ENCODE data around the gene SPNS3.

Gene SPNS3

DNA sequence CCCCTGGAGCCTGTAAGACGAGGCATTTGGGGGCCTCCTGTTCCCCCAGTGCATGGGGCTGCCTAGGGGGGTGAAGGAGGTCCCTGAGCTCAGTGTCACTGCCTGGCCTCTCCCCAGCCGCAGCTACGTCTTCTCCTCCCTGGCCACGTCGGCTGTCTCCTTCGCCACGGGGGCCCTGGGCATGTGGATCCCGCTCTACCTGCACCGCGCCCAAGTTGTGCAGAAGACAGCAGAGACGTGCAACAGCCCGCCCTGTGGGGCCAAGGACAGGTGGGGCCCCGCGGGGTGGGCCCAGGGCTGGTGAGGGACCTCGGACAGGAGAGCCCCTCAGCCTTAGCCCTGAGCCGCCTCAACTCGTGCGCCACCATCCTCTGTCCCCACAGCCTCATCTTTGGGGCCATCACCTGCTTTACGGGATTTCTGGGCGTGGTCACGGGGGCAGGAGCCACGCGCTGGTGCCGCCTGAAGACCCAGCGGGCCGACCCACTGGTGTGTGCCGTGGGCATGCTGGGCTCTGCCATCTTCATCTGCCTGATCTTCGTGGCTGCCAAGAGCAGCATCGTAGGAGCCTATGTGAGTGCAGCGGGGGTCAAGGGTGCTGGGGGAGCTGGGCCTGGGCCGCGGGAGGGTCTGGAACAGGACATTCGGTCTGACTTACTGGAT lies 99.3 kb downstream of the SPNS3 start:
- no peak for DNase-seq

DNA sequence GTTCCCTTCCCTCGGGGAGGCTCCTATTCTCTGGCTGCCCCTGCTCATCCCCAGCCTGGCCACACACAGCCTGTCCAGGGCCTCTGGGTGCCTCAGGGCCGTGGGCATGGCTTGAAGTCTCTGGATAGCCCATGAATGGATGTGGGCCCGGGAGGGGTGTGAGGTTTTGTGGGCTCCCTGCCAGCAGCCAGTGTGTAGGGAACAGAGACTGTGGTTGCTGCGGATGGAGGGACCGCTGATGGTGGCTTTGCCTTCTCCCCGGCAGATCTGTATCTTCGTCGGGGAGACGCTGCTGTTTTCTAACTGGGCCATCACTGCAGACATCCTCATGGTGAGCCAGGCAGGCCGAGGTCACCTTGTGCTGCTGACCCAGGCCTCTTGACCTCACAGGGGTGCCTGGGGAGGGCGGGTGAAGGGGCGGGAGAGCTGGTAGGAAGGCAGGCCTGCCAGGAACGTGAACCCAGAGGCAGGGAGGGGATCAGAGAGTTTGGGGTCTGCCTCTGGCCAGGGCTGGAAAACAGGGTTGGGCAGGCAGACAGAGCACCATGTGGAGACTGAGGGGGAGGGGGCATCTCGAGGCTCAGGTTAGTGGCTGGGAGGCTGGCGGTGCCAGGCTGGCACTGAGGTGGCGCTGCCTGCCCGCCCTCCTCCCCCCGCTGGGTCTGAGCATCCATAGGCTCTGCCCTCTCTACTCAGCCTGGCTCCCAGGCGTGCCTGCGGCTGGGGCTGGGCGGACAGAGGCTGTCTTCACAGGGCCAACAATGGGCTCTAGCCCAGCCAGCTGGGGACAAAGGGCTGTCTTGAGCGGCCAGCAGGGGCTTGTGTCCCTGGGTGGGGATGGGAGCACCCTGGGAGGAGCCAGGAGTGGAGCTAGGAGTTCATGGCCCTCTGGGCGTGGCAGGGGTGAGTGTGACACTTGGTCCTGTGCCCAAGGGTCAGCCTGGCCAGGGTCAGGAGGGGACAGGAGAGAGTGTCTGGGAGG lies 100.1 kb downstream of the SPNS3 start:
- DNase-seq = peak in 1 of 2 donors; percentile 26

DNA sequence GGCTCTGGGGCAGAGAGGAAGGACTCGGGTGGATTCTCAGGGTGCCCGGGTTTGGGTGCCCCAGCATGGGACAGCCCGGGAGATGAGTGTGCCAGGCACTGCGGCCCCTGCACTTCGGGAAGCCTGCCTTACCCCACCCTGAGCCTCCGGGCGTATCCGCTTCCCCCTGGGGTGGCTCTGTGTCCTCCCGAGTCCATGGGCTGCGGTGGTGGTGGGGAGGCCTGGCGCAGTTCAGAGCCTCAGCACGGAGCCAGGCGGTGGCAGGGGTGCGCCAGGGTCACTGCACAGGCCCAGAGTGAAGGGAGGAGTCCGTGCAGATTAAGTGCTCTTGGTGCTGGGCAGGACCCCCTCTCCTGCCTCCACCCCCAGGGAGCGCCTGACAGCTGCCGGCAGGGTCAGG lies 100.8 kb downstream of the SPNS3 start:
- no peak for DNase-seq

DNA sequence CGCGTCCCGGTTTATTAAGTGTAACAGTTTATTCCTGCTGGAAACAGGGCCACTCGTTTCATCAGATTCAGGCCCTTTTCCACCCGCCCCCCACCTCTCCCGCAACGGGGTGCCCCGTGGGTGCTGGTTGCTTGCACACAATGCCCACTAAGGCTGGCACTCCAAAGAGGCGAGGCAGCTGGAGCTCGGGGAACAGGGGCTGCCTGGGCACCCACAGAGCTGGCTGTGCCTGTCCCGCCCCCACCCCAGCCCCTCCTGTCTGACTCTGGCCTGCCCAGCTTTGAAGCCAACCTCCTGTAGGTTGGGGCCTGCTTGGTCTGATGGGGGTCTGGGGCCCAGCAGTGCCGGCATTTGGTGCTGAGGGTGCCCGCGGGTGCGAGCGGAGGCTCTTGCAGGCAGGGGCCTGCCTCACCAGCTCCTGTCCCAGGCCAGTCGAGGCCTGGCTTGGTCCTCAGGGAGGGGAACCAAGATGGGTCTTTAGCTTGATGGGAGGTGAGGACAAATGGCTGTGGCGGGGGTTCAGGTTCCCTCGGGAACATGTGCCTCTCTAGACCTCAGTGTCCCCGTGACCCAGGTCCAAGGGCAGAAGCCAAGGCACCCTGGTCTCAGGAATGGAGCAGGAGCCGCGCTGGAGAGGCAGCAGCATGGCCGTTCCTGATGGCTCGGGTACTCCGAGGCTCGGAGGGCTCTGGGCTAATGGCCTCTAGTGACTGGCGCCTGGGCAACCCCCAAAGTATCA lies 101.4 kb downstream of the SPNS3 start:
- peak in 1 of 2 donors; percentile 33 for DNase-seq

DNA sequence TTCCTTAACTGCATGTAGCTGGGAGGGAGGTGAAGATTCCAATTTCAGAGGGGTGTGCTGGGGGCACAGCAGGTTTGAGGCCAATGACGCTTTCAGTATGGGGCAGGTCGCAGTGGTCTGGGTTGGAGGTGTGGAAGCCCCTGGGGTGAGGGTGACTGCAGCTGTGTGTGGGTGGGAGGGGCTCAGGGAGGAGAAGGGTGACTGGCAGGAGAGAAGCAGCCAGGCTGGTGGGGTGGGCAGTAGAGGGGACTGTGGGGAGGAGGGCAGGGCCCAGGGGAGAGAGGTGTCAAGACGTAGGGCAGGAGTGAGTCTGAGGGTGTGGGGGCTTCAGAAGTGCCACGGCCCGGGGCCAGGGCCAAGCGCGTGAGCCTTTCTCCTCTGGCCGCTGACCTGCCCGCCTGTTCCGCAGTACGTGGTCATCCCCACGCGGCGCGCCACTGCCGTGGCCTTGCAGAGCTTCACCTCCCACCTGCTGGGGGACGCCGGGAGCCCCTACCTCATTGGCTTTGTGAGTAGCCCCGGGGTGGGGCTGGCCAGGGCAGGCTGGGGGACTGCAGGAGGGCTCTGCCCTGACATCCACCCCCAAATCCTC lies 102.0 kb downstream of the SPNS3 start:
- peak in 1 of 2 donors; percentile 26 for DNase-seq

DNA sequence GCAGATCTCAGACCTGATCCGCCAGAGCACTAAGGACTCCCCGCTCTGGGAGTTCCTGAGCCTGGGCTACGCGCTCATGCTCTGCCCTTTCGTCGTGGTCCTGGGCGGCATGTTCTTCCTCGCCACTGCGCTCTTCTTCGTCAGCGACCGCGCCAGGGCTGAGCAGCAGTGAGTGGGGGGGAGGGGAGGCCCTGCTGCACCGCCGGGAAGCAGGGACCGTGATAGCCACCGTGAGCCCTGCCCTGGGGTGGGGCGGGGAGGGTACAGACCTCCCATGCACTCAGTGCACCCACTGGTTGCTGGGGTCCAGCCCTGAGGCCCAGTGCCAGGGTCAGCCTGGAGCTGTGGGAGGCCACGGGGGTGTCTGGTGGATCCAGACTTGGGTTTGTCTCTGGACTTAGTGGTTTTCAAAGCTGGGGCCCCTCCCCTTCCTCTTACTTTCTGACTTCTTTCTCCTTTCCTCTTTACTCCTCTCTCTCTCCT lies 102.6 kb downstream of the SPNS3 start:
- no peak for DNase-seq

DNA sequence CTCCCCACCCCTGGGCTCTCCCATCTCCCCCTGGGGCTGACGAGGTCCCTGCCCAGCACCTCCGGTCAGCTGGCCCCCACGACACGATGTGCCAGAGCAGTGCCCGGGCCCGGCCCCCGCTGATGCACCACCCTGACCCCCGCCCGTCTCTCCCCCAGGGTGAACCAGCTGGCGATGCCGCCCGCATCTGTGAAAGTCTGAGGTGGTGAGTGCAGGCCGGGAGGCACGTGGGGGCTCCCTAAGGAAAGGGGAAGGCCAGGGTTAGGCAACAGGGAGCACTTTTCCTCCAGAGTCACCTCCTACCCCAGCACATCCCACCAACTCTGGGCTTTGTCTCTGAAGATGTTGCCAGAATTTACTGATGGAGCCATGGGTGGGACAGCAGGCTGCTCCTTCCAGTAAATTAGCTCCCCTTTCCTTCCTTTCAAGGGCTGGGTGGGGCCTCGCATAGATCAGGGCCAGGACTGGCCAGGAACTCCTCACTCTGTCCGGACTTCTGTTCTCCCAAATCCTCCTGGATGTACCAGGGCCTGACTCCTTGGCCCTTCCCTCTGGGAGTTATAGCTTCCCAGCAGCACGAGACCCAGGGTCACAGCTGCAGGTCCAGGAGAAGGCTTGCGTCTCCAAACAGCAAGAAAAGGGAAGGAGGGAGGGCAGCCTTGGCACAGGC lies 103.1 kb downstream of the SPNS3 start:
- DNase-seq = no peak

Measured in stimulated activated CD4-positive, alpha-beta T cell treated with anti-CD3 and anti-CD28 coated beads, Interleukin-2, amount 100 ng/mL, for 24 hours (primary cell).